ENCODE measurements around the gene HSD11B2.
A peak's percentile ranks its signal among the peaks of the same experiment; 100 is the strongest.

Gene HSD11B2

DNA sequence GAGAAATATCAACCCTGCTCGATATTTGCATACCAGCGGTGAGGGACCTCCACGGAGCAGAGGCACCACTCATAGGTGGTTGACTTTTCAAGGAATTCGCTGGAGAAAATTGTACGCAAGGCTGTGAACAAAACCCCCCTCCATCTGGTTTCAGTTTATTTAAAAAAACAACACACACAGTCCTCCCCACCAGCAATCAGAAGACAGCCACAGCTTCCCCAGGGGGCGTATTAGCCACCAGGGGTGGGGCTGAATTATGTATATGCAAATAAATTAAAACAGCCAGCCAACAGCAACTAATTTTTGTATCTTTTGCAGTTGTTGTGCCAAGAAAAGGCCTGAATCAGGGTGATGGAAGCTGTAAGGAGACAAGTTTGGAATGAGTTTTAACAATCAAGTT is 5.9 kb upstream of the HSD11B2 start:
- Histone ChIP-seq H3K4me3 (ENCODE audit: low read depth, low read length) (no peak overlapping the region), H3K27me3 (no peaks in the 10 kb centered on the region; the same call in 1 of the 2 replicates), H3K9me3 (no peaks in the 10 kb centered on the region), H3K36me3 (no peaks in the 10 kb centered on the region), H3K4me1 (peaks cover 4% of the 10 kb centered on the region)
- DNase-seq, result no peak
- no peak for TF ChIP-seq CTCF (IDR thresholded peaks at IDR 0.05; ENCODE audit: low read depth, low read length)

GRCh38 chr16:67425580-67425979 is 5.3 kb upstream of the HSD11B2 start:
- no peak for DNase-seq
- Histone ChIP-seq H3K4me1 (peaks cover 4% of the 10 kb centered on the region), H3K27me3 (peaks cover 5% of the 10 kb centered on the region), H3K36me3 (no peaks in the 10 kb centered on the region), H3K9me3 (no peaks in the 10 kb centered on the region), H3K4me3 (ENCODE audit: low read depth, low read length) (no peak overlapping the region)
- no peak for TF ChIP-seq CTCF (IDR thresholded peaks at IDR 0.05; ENCODE audit: low read depth, low read length)

- H3K4me3 ChIP-seq (ENCODE audit: low read depth, low read length), result no peak overlapping the region
- H3K4me1 ChIP-seq, result peaks cover 4% of the 10 kb centered on the region
These were observed 4.9 kb upstream of the HSD11B2 start for GRCh38 chr16:67426022-67426421.

GRCh38 chr16:67426950-67427349 is 4.0 kb upstream of the HSD11B2 start:
- no peak for TF ChIP-seq CTCF (IDR thresholded peaks at IDR 0.05; ENCODE audit: low read depth, low read length)

More at GRCh38 chr16:67426022-67426421, 4.9 kb upstream of the HSD11B2 start:
- H3K9me3 ChIP-seq, result no peaks in the 10 kb centered on the region
- no peaks in the 10 kb centered on the region for H3K36me3 ChIP-seq
- no peak for DNase-seq
- TF ChIP-seq CTCF (IDR thresholded peaks at IDR 0.05; ENCODE audit: low read depth, low read length), result no peak
- peaks cover 6% of the 10 kb centered on the region for H3K27me3 ChIP-seq

DNA sequence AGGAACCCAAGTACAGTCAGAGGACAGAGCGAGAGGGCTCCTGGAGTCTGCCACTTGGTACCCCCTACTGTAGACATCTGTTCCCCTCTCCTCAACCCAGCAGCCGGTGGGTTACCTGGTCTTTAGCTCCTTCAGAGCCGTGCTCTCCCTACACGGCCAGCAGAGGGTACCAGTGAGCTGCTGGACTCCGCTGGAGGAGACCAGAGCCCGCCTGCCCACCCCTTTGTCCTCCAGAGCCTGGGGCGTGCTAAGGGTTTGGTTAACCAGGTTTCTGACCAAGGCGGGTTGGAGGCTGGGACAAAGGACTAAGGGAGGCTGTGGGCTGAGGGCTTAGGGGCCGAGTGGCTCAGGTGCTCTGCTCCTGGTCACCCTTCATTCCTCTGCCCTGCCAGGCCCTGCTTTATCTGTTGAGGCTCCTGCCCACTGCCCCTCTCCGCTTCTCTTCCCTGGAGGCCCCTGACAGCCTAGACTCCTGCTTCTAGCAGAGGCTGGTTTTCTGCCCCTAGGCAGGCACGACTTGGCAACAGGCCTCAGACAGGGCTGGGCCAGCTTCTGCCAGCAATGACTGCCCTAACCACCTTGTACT is 2.7 kb upstream of the HSD11B2 start:
- DNase-seq, result peak; percentile 87
- Histone ChIP-seq H3K4me1 (peaks cover 10% of the 10 kb centered on the region), H3K4me3 (ENCODE audit: low read depth, low read length) (no peak overlapping the region), H3K27me3 (peaks cover 12% of the 10 kb centered on the region), H3K9me3 (no peaks in the 10 kb centered on the region), H3K36me3 (no peaks in the 10 kb centered on the region)
- TF ChIP-seq CTCF (IDR thresholded peaks at IDR 0.05; ENCODE audit: low read depth, low read length), result peak; percentile 96

More at GRCh38 chr16:67426950-67427349, 4.0 kb upstream of the HSD11B2 start:
- Histone ChIP-seq H3K27me3 (peaks cover 12% of the 10 kb centered on the region), H3K4me1 (peaks cover 10% of the 10 kb centered on the region), H3K4me3 (ENCODE audit: low read depth, low read length) (no peak overlapping the region), H3K9me3 (no peaks in the 10 kb centered on the region), H3K36me3 (no peaks in the 10 kb centered on the region)
- DNase-seq, result no peak

- no peaks in the 10 kb centered on the region for H3K9me3 ChIP-seq
- peaks cover 10% of the 10 kb centered on the region for H3K4me1 ChIP-seq
- no peak for TF ChIP-seq CTCF (IDR thresholded peaks at IDR 0.05; ENCODE audit: low read depth, low read length)
- DNase-seq, result no peak
- H3K27me3 ChIP-seq, result peaks cover 12% of the 10 kb centered on the region
- no peaks in the 10 kb centered on the region for H3K36me3 ChIP-seq
- no peak overlapping the region for H3K4me3 ChIP-seq (ENCODE audit: low read depth, low read length)
These were observed 1.7 kb upstream of the HSD11B2 start for GRCh38 chr16:67429053-67429798.

Data from BE2C (cell line).